Aorta (tissue), 5 donors: Measurements from ENCODE around the gene MINAR1. TPM values are rescaled to one million over a fixed set of nuclear protein-coding genes. Genes with fewer than 3 reads are reported as not detected.

Experiments used
- ATAC-seq: fragments of 200-7000 bp; cut with Tn5 transposase; one replicate; pipeline ENCODE4 v1.9.1; 2022; ENCODE audit warnings: moderate library complexity; ENCODE audit not compliant: low FRiP score
- DNase-seq, 2 donors: peaks; one replicate each; pipeline ENCODE4 v3.0.0-alpha.2; 2020
- H3K27ac ChIP-seq, 2 donors: one replicate each; pipeline ENCODE4 v1.5.1; 2013; ENCODE audit warnings: low read length in 2 of 2, mild to moderate bottlenecking in 2 of 2, moderate library complexity in 2 of 2, control low read depth in 1 of 2, inconsistent platforms in 1 of 2, low read depth in 1 of 2
- H3K27me3 ChIP-seq, 2 donors: one replicate each; pipeline ENCODE4 v1.6.1; 2013; ENCODE audit warnings: control low read depth in 1 of 2, low read length in 1 of 2, mild to moderate bottlenecking in 1 of 2, moderate library complexity in 1 of 2; ENCODE audit not compliant: insufficient read depth in 2 of 2, control insufficient read depth in 1 of 2
- H3K36me3 ChIP-seq, 2 donors: one replicate each; pipeline ENCODE4 v1.6.1; 2013; ENCODE audit warnings: control low read depth in 1 of 2, low read length in 1 of 2, mild to moderate bottlenecking in 1 of 2; ENCODE audit not compliant: insufficient read depth in 2 of 2, control insufficient read depth in 1 of 2
- H3K4me1 ChIP-seq, 2 donors: one replicate each; pipeline ENCODE4 v1.6.1; 2013; ENCODE audit warnings: low read length in 2 of 2, control low read depth in 1 of 2, mild to moderate bottlenecking in 1 of 2, moderate library complexity in 1 of 2; ENCODE audit not compliant: insufficient read depth in 2 of 2, control insufficient read depth in 1 of 2
- H3K4me3 ChIP-seq, 2 donors: one replicate each; pipeline ENCODE4 v1.5.1; 2013; ENCODE audit warnings: low read length in 2 of 2, control low read depth in 1 of 2, mild to moderate bottlenecking in 1 of 2
- H3K9me3 ChIP-seq: one replicate; pipeline ENCODE4 v1.6.1; 2013; ENCODE audit warnings: mild to moderate bottlenecking, low read length; ENCODE audit not compliant: control insufficient read depth
- WGBS, 2 donors: extraction: QIAGEN DNeasy Blood & Tissue Kit; methylation state at CpG; one replicate each; pipeline ENCODE4 v1.1.7; 2013; 5-methylcytosine and 5-hydroxymethylcytosine counted together
- intact Hi-C, 2 donors: fragments of 100-400 bp; cut with DNase I; formaldehyde crosslinking; loops; one replicate each; pipeline versions ENCODE4 v1.14.2 to v1.15.0; 2022
- polyA plus RNA-seq, 2 donors: library from polyadenylated mRNA; stranded (reverse); fragments of 200-250 nt; gene quantifications; one replicate each; pipeline ENCODE4 v1.2.3, GENCODE V29; 2013
- total RNA-seq, 2 donors: library from RNA; stranded (reverse); fragmentation: NEBNext Ultra II Directional; extraction: Animal tissue kit (Norgen Biotek cat#: 25700); gene quantifications; one replicate each; pipeline ENCODE4 v1.2.1, GENCODE V29; 2021
- donor health status: healthy with polysubstance abuse.
- donor health status: Bipolar disorder and iron deficiency.
- donor health status: DM: no; HTN: no; CAD: no.
- donor health status: DM: no; HTN: no; CAD: no.
- donor health status: DM: yes; HTN: yes; CAD: no.

Gene MINAR1
- total and polyA plus RNA-seq, 4 donors: 0.13 to 1.4 (median 0.54) TPM

- H3K9me3 ChIP-seq: no peaks in the 10 kb centered on the region
- ATAC-seq: no peak
- WGBS, 2 donors: 62 to 67% methylated on average over 5 of the region's 5 CpGs
- no peaks in the 10 kb centered on the region for H3K36me3 ChIP-seq
- no peaks in the 10 kb centered on the region for H3K4me1 ChIP-seq
- intact Hi-C loops: no loop called here
- no peak overlapping the region for H3K27ac ChIP-seq
- no peaks in the 10 kb centered on the region for H3K27me3 ChIP-seq
- no peak for DNase-seq
- no peak overlapping the region for H3K4me3 ChIP-seq
These were observed 4.1 kb upstream of the MINAR1 start for GRCh38 chr15:79427781-79428598.

- Histone ChIP-seq H3K27me3 (no peaks in the 10 kb centered on the region), H3K9me3 (no peaks in the 10 kb centered on the region), H3K27ac (no peak overlapping the region), H3K4me3 (peak overlapping the region; percentile 53), H3K4me1 (no peaks in the 10 kb centered on the region), H3K36me3 (no peaks in the 10 kb centered on the region)
- ATAC-seq: no peak
- WGBS, 2 donors: 28 to 29% methylated on average over 14 of the region's 14 CpGs
- no peak for DNase-seq
- intact Hi-C loops: no loop called here
These were observed 1.1 kb upstream of the MINAR1 start for GRCh38 chr15:79430901-79431635.

- H3K27me3 ChIP-seq: no peaks in the 10 kb centered on the region
- DNase-seq: no peak
- H3K36me3 ChIP-seq: no peaks in the 10 kb centered on the region
- no peaks in the 10 kb centered on the region for H3K9me3 ChIP-seq
- intact Hi-C loops: no loop called here
- 7 to 9% methylated on average over 78 to 84 of the region's 84 CpGs for WGBS, 2 donors
- peak; percentile 37 for ATAC-seq
- no peak overlapping the region for H3K27ac ChIP-seq
- H3K4me1 ChIP-seq: no peaks in the 10 kb centered on the region
- peak overlapping the region; percentile 53 for H3K4me3 ChIP-seq
These were observed 474 bp downstream of the MINAR1 start for GRCh38 chr15:79432345-79433275.

GRCh38 chr15:79433276-79433990 is 1.3 kb downstream of the MINAR1 start:
- 68 to 77% methylated on average over 12 of the region's 12 CpGs for WGBS, 2 donors
- intact Hi-C loops: no loop called here
- no peak for DNase-seq
- Histone ChIP-seq H3K4me3 (no peak overlapping the region), H3K27me3 (no peaks in the 10 kb centered on the region), H3K36me3 (no peaks in the 10 kb centered on the region), H3K27ac (no peak overlapping the region), H3K9me3 (no peaks in the 10 kb centered on the region), H3K4me1 (no peaks in the 10 kb centered on the region)
- no peak for ATAC-seq

- no peaks in the 10 kb centered on the region for H3K4me1 ChIP-seq
- H3K4me3 ChIP-seq: no peak overlapping the region
- ATAC-seq: no peak
- no peaks in the 10 kb centered on the region for H3K27me3 ChIP-seq
- no peak overlapping the region for H3K27ac ChIP-seq
- H3K9me3 ChIP-seq: no peaks in the 10 kb centered on the region
- intact Hi-C loops: no loop called here
- WGBS, 2 donors: 65 to 66% methylated on average over 3 of the region's 3 CpGs
- DNase-seq: no peak
- no peaks in the 10 kb centered on the region for H3K36me3 ChIP-seq
These were observed 2.2 kb downstream of the MINAR1 start for GRCh38 chr15:79434361-79434760.

- H3K27me3 ChIP-seq: no peaks in the 10 kb centered on the region
- ATAC-seq: no peak
- no peak for DNase-seq
- 77 to 81% methylated on average over 8 of the region's 8 CpGs for WGBS, 2 donors
- H3K4me3 ChIP-seq: no peak overlapping the region
- intact Hi-C loops: no loop called here
- H3K9me3 ChIP-seq: no peaks in the 10 kb centered on the region
- no peaks in the 10 kb centered on the region for H3K36me3 ChIP-seq
- no peaks in the 10 kb centered on the region for H3K4me1 ChIP-seq
- H3K27ac ChIP-seq: no peak overlapping the region
These were observed 4.1 kb downstream of the MINAR1 start for GRCh38 chr15:79436037-79436780.

- intact Hi-C loops: no loop called here
- Histone ChIP-seq H3K27ac (no peak overlapping the region), H3K36me3 (no peaks in the 10 kb centered on the region), H3K4me1 (no peaks in the 10 kb centered on the region), H3K27me3 (no peaks in the 10 kb centered on the region), H3K4me3 (no peak overlapping the region), H3K9me3 (no peaks in the 10 kb centered on the region)
- DNase-seq (no peak), ATAC-seq (no peak)
- WGBS, 2 donors: 98 to 100% methylated on average over 2 of the region's 2 CpGs
These were observed 5.3 kb downstream of the MINAR1 start for GRCh38 chr15:79437275-79438000.
